ENCODE data around the gene BIN2. TPM values are rescaled to one million over a fixed set of nuclear protein-coding genes. Genes with fewer than 3 reads are reported as not detected.

BIN2 gene
- total and polyA plus RNA-seq, 9 of the 15 experiments (the other 6 are each of a cell fraction or from before 2014, with no cell fraction given) = 0.04 to 0.39 (median 0.25) TPM; not detected in 1

- no peak for TF ChIP-seq TRIM25 (IDR thresholded peaks at IDR 0.05; ENCODE audit: borderline replicate concordance)
- TF ChIP-seq THRA (IDR thresholded peaks at IDR 0.05) = no peak
- TF ChIP-seq ZNF77 (CRISPR knock-in tag; IDR thresholded peaks at IDR 0.05) = no peak
- TF ChIP-seq NUFIP1 (IDR thresholded peaks at IDR 0.05; ENCODE audit: partially characterized antibody) = no peak
- TF ChIP-seq KAT8 (IDR thresholded peaks at IDR 0.05; ENCODE audit: low read depth) = no peak
- no peak for TF ChIP-seq ZNF75A (CRISPR knock-in tag; IDR thresholded peaks at IDR 0.05)
- TF ChIP-seq ZNF232 (CRISPR knock-in tag; IDR thresholded peaks at IDR 0.05) = no peak
- TF ChIP-seq ZBTB11 (CRISPR knock-in tag; IDR thresholded peaks at IDR 0.05) = no peak
- peak; percentile 71; the same call in 1 of the 2 replicates for TF ChIP-seq CTBP1 (IDR thresholded peaks at IDR 0.05; ENCODE audit: borderline replicate concordance)
- TF ChIP-seq MTA2 (IDR thresholded peaks at IDR 0.05; ENCODE audit: low read depth) = peak; percentile 69
- peak; percentile 74 for TF ChIP-seq TAL1 (IDR thresholded peaks at IDR 0.05)
- TF ChIP-seq ZBTB26 (CRISPR knock-in tag; IDR thresholded peaks at IDR 0.05) = no peak
- 0 out of 2 replicates have a peak, but pooled peaks have one; percentile 65 for TF ChIP-seq CUX1 (CRISPR knock-in tag; IDR thresholded peaks at IDR 0.05)
- TF ChIP-seq HDAC2 (IDR thresholded peaks at IDR 0.05) = peak; percentile 72
- TF ChIP-seq FOS (IDR thresholded peaks at IDR 0.05; ENCODE audit: extremely low read depth, insufficient read length) = no peak
Observed at GRCh38 chr12:51320695-51321320, 3.2 kb downstream of the BIN2 start (continued).

Measured in K562 (cell line).